Measurements from ENCODE around the gene ZNF593OS.
A peak's percentile ranks its signal among the peaks of the same experiment; 100 is the strongest.

Gene ZNF593OS

DNA sequence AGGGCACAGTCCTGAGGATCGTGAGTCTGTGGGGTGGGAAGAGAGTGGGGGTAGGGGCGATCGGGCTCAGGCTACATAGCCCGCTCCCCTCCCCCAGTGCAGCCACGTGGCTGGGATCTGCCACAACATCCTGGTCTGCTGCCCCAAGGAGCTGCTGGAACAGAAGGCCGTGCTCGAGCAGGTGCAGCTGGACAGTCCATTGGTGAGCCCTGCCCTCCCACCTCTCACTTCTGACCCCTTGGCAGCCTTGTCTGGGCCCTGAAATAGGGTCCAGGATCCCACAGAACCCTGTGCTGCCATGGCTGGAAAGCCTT is 10.7 kb upstream of the ZNF593OS start:
- DNase-seq, result no peak

- DNase-seq, result no peak
Observed at GRCh38 chr1:26181586-26182382, 10.2 kb upstream of the ZNF593OS start.

- no peak for DNase-seq
Observed at GRCh38 chr1:26180010-26180506, 8.4 kb upstream of the ZNF593OS start.

GRCh38 chr1:26177182-26177684 is 5.6 kb upstream of the ZNF593OS start, which contains the start of gene CNKSR1:
CNKSR1 (plus strand) TSS chr1:26177491; CDS start chr1:26177548, 57 bp downstream.
- DNase-seq, result no peak

DNA sequence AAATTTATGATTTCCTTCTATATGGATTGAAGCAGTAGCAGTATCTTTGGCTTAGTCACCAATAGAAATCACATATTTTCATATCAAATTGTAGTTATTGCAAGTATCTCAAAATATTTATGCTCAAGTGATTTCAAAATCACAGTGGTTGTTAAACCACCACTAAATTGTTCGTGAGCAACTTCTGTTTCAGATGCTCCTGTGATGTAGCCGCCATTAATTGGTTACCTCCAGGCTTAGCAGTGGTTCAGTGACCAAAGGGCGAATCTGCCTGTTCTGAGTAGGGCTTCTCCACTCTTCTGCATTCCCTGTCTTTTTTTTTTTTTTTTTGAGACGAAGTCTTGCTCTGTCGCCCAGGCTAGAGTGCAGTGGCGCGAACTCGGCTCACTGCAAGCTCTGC is 3.7 kb upstream of the ZNF593OS start:
- no peak for DNase-seq

DNA sequence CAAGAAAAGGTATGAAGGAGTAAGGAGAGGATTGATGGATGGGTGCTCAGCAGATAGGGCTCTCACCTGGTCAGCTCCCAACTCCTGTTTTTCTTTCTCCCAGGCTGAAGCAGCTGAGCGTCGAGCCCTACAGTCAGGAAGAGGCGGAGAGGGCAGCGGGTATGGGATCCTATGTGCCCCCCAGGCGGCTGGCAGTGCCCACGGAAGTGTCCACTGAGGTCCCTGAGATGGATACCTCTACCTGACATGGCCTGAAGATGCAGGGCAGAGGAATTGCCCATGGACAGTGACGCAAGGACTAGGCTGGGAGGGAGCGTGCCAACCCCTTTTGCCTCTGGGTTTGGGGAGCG is 1.2 kb downstream of the ZNF593OS start:
- no peak for DNase-seq

DNA sequence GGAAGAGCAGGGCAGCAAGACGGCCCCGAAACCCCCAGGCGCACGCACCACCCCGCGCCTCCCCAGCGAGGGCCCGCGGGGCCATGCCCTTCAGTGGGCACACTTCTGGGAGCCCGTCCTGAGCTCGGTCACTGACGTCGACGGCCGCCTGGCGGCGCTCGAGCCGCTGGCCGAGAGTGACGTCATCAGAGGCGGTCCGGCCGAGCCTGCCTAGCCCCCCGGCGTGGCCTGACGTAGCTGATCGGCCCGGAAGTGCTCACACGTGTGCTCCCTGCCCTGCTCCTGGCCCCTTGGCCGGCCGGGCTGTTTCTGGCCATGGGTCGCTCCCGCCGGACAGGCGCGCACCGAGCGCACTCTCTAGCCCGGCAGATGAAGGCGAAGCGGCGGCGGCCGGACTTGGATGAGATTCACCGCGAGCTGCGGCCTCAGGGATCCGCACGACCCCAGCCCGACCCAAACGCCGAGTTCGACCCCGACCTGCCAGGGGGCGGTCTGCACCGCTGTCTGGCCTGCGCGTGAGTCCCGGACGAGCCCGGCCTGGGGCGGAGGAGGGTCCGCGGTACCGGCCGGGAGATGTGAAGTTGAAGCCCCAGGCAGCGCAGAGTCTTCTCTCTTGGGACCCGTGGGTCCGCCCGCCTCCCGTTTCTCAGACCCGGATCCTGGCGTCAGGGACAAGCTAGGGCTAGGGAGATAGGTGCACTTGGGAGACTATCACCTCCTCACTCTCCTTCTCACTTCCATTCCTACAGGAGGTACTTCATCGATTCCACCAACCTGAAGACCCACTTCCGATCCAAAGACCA is 1.8 kb downstream of the ZNF593OS start, which contains the start of gene ZNF593:
Gene ZNF593 (plus strand): TSS at position 240 of the 803 bp plus-strand sequence. CDS start 76 bp downstream, at position 316.
- peak; percentile 95 for DNase-seq

GRCh38 chr1:26169198-26169554 is 2.5 kb downstream of the ZNF593OS start:
- no peak for DNase-seq

DNA sequence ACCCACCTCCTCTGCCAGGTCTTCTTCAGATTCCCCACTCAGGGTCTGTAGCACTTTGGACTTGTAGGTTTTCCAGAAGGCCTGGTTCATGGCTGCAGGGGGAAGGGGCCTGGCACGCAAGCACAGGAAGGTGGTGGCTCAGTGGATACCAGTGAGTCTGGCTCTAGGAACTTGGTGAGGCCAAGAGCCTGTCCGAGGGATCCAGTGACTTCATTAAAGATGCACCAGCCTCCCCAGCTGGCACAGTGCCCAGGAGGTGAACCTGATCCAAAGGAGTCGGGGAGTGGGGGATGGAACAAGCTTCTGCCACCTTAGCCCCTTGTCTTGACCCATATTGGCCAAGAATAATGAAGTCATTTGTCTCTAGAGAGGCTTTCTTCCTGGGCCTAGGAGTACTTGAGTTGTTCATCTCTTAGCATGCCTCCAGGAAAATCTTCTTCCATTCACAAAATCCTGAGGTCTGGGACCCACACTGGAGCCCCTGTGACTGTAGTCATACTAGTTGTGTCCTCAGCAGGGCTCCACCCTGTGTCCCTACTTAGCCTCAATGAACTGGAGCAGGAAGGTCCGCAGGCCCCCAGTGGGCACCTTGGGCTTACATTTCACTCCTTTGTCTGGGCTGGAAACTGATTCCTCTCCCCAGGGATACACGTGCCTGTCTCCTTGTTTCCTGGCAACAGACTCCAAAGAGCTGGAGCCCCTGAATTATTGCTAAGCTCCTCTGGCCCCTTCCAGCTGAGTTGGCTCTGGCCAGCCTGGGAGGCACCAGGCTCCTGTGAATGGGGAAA is 3.0 kb downstream of the ZNF593OS start, which contains the start of gene C1orf232:
Gene C1orf232 (minus strand): TSS at position 554 of the 788 bp plus-strand sequence. CDS start 464 bp downstream, at position 90.
- DNase-seq, result no peak

- no peak for DNase-seq
Observed at GRCh38 chr1:26166719-26167281, 4.8 kb downstream of the ZNF593OS start.

GRCh38 chr1:26164861-26165842 is 6.5 kb downstream of the ZNF593OS start:
- no peak for DNase-seq

- peak; percentile 87 for DNase-seq
Observed at GRCh38 chr1:26164036-26164860, 7.4 kb downstream of the ZNF593OS start.

DNA sequence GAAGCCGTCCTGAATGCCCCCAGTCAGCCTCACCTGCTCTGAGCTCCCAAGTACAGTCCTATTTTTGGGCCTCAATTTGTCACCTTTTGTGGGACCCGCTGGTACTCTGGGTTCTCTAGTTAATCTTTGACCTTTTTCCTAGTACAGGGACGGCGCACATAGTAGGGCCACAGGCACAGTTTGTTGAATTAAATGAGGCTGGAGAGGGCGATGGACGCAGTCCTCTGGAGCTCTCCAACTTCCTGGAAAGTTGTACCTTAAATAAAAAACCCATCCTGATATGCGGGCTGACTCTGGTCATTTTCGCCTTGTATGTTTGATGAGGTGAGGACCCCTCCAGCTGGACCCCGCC is 8.0 kb downstream of the ZNF593OS start:
- DNase-seq, result no peak

GRCh38 chr1:26162220-26162709 is 9.4 kb downstream of the ZNF593OS start:
- DNase-seq, result no peak

- peak; percentile 83 for DNase-seq
Observed at GRCh38 chr1:26161415-26162219, 10.0 kb downstream of the ZNF593OS start.

GRCh38 chr1:26160527-26161414 is 10.9 kb downstream of the ZNF593OS start:
- no peak for DNase-seq

GRCh38 chr1:26159743-26160039 is 11.9 kb downstream of the ZNF593OS start:
- DNase-seq, result no peak

All from activated CD8-positive, alpha-beta memory T cell treated with anti-CD3 and anti-CD28 coated beads for 24 hours (primary cell).